Measurements from ENCODE around the gene LSM14A.

DNA sequence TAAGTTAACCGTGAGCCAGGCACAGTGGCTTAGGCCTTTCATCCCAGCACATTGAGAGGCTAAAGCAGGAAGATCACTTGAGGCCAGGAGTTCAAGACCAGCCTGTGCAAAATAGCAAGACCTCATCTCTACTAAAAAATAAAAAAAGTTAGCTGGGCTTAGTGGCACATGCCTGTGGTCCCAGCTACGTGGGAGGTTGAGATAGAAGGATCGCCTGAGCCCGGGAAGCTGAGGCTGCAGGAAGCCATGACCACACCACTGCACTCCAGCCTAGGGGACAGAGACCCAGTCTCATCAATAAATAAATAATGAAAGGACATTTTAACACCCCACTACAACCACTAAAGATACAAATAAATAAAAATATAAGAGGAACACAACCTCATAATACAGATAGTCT, 21.6 kb downstream of the LSM14A start:
- no peak for TF ChIP-seq POLR2A (IDR thresholded peaks at IDR 0.05)
- TF ChIP-seq, protein P1, sequence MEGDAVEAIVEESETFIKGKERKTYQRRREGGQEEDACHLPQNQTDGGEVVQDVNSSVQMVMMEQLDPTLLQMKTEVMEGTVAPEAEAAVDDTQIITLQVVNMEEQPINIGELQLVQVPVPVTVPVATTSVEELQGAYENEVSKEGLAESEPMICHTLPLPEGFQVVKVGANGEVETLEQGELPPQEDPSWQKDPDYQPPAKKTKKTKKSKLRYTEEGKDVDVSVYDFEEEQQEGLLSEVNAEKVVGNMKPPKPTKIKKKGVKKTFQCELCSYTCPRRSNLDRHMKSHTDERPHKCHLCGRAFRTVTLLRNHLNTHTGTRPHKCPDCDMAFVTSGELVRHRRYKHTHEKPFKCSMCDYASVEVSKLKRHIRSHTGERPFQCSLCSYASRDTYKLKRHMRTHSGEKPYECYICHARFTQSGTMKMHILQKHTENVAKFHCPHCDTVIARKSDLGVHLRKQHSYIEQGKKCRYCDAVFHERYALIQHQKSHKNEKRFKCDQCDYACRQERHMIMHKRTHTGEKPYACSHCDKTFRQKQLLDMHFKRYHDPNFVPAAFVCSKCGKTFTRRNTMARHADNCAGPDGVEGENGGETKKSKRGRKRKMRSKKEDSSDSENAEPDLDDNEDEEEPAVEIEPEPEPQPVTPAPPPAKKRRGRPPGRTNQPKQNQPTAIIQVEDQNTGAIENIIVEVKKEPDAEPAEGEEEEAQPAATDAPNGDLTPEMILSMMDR (IDR thresholded peaks at IDR 0.05) = no peak
- TF ChIP-seq POLR2AphosphoS5 (IDR thresholded peaks at IDR 0.05) = no peak

Measured in prostate gland (tissue), 2 donors.